HepG2 (cell line): Measurements from ENCODE around the gene EIF2AK2. TPM values are rescaled to one million over a fixed set of nuclear protein-coding genes. Genes with fewer than 3 reads are reported as not detected.

Source experiments
- AGO2 ChIP-seq: fragments of 200-400 bp; formaldehyde crosslinking; optimal IDR thresholded peaks from 2 replicates; pipeline ENCODE3; 2017; ENCODE audit warnings: mild to moderate bottlenecking, low read depth, low read length, moderate library complexity
- BATF2 ChIP-seq: sonication (generic); formaldehyde crosslinking; IDR thresholded peaks from 2 replicates; pipeline ENCODE4 v1.8.0; 2022; ENCODE audit warnings: mild to moderate bottlenecking, missing genetic modification reagents, moderate library complexity
- CCDC6 ChIP-seq: sonication (generic); formaldehyde crosslinking; IDR thresholded peaks from 2 replicates; pipeline ENCODE4 v1.8.1; 2022; ENCODE audit warnings: mild to moderate bottlenecking, missing genetic modification reagents, moderate library complexity
- MLX ChIP-seq: IDR thresholded peaks from 2 replicates; pipeline ENCODE4 v1.6.1; 2016
- THAP9 ChIP-seq: sonication (generic); formaldehyde crosslinking; IDR thresholded peaks from 2 replicates; pipeline ENCODE4; 2020; ENCODE audit warnings: missing genetic modification reagents, mild to moderate bottlenecking, borderline replicate concordance
- ZMYM2 ChIP-seq: sonication (generic); formaldehyde crosslinking; IDR thresholded peaks from 2 replicates; pipeline ENCODE4 v1.8.0; 2022; ENCODE audit warnings: mild to moderate bottlenecking, missing genetic modification reagents
- ZNF101 ChIP-seq: sonication (generic); formaldehyde crosslinking; IDR thresholded peaks from 2 replicates; pipeline ENCODE4 v1.4.0; 2020; ENCODE audit warnings: mild to moderate bottlenecking, low read depth, missing genetic modification reagents, borderline replicate concordance
- ZNF367 ChIP-seq: sonication (generic); formaldehyde crosslinking; IDR thresholded peaks from 2 replicates; pipeline ENCODE4 v1.4.0; 2020; ENCODE audit warnings: missing genetic modification reagents, borderline replicate concordance
- ZNF672 ChIP-seq: sonication (generic); formaldehyde crosslinking; IDR thresholded peaks from 2 replicates; pipeline ENCODE4 v1.8.1; 2022; ENCODE audit warnings: missing genetic modification reagents
- ZSCAN25 ChIP-seq: sonication (generic); formaldehyde crosslinking; IDR thresholded peaks from 2 replicates; pipeline ENCODE4 v1.8.0; 2022; ENCODE audit warnings: mild to moderate bottlenecking, missing genetic modification reagents
- polyA plus RNA-seq, 8 experiments: library from polyadenylated mRNA; depleted of rRNA in 3 of 8; stranded (reverse) in 7 of 8; unstranded in 1 of 8; fragments of >200 nt; fragmentation: Illumina TruSeq in 4 of 8; extraction: Trizol in 4 of 8; gene quantifications; 2 replicates each; pipeline versions ENCODE4 v1.2.1 to v1.2.3, GENCODE V29; 2011 to 2016; ENCODE audit warnings: low read depth in 4 of 8, missing spikeins in 1 of 8, mixed read lengths in 1 of 8; ENCODE audit not compliant: insufficient read depth in 1 of 8
- total RNA-seq, 5 experiments: library from RNA; depleted of rRNA; stranded (reverse); fragments of >200 nt; fragmentation: Illumina TruSeq; extraction: Trizol; gene quantifications; 2 replicates each; pipeline ENCODE4 v1.2.3, GENCODE V29; 2016; ENCODE audit warnings: low read depth in 1 of 5
- TF ChIP-seq, protein P1 (sequence below): sonication (generic); formaldehyde crosslinking; IDR thresholded peaks from 2 replicates; pipeline ENCODE4 v1.5.0; 2020; ENCODE audit warnings: mild to moderate bottlenecking, missing genetic modification reagents
- TF ChIP-seq, protein P2 (sequence below): sonication (generic); formaldehyde crosslinking; conservative IDR thresholded peaks from 2 replicates; pipeline ENCODE4 v1.4.0; 2020; ENCODE audit warnings: missing genetic modification reagents
- TF ChIP-seq, protein P3 (sequence below): sonication (generic); formaldehyde crosslinking; IDR thresholded peaks from 2 replicates; pipeline ENCODE4 v1.4.0; 2020; ENCODE audit warnings: missing genetic modification reagents, borderline replicate concordance

The EIF2AK2 gene
- total and polyA plus RNA-seq, 2 of the 13 experiments (the other 11 are each of a cell fraction or from before 2014, with no cell fraction given), result 10.2 to 26.1 TPM

- TF ChIP-seq BATF2, result peak; percentile 31; the same call in 1 of the 2 replicates
- TF ChIP-seq ZNF672, result peak; percentile 78; the same call in 1 of the 2 replicates
- TF ChIP-seq, protein P1, sequence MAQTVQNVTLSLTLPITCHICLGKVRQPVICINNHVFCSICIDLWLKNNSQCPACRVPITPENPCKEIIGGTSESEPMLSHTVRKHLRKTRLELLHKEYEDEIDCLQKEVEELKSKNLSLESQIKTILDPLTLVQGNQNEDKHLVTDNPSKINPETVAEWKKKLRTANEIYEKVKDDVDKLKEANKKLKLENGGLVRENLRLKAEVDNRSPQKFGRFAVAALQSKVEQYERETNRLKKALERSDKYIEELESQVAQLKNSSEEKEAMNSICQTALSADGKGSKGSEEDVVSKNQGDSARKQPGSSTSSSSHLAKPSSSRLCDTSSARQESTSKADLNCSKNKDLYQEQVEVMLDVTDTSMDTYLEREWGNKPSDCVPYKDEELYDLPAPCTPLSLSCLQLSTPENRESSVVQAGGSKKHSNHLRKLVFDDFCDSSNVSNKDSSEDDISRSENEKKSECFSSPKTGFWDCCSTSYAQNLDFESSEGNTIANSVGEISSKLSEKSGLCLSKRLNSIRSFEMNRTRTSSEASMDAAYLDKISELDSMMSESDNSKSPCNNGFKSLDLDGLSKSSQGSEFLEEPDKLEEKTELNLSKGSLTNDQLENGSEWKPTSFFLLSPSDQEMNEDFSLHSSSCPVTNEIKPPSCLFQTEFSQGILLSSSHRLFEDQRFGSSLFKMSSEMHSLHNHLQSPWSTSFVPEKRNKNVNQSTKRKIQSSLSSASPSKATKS (CRISPR knock-in tag), result no peak
- TF ChIP-seq ZNF101 (CRISPR knock-in tag), result no peak
- TF ChIP-seq ZSCAN25 (CRISPR knock-in tag), result peak; percentile 92
- TF ChIP-seq MLX (CRISPR knock-in tag), result peak; percentile 48
- TF ChIP-seq, protein P2, sequence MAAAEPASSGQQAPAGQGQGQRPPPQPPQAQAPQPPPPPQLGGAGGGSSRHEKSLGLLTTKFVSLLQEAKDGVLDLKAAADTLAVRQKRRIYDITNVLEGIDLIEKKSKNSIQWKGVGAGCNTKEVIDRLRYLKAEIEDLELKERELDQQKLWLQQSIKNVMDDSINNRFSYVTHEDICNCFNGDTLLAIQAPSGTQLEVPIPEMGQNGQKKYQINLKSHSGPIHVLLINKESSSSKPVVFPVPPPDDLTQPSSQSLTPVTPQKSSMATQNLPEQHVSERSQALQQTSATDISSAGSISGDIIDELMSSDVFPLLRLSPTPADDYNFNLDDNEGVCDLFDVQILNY (CRISPR knock-in tag), result no peak
- peak; percentile 76; the same call in 1 of the 2 replicates for TF ChIP-seq ZMYM2 (CRISPR knock-in tag)
- peak; percentile 79 for TF ChIP-seq THAP9
- no peak for TF ChIP-seq ZNF367 (CRISPR knock-in tag)
- TF ChIP-seq, protein P3, sequence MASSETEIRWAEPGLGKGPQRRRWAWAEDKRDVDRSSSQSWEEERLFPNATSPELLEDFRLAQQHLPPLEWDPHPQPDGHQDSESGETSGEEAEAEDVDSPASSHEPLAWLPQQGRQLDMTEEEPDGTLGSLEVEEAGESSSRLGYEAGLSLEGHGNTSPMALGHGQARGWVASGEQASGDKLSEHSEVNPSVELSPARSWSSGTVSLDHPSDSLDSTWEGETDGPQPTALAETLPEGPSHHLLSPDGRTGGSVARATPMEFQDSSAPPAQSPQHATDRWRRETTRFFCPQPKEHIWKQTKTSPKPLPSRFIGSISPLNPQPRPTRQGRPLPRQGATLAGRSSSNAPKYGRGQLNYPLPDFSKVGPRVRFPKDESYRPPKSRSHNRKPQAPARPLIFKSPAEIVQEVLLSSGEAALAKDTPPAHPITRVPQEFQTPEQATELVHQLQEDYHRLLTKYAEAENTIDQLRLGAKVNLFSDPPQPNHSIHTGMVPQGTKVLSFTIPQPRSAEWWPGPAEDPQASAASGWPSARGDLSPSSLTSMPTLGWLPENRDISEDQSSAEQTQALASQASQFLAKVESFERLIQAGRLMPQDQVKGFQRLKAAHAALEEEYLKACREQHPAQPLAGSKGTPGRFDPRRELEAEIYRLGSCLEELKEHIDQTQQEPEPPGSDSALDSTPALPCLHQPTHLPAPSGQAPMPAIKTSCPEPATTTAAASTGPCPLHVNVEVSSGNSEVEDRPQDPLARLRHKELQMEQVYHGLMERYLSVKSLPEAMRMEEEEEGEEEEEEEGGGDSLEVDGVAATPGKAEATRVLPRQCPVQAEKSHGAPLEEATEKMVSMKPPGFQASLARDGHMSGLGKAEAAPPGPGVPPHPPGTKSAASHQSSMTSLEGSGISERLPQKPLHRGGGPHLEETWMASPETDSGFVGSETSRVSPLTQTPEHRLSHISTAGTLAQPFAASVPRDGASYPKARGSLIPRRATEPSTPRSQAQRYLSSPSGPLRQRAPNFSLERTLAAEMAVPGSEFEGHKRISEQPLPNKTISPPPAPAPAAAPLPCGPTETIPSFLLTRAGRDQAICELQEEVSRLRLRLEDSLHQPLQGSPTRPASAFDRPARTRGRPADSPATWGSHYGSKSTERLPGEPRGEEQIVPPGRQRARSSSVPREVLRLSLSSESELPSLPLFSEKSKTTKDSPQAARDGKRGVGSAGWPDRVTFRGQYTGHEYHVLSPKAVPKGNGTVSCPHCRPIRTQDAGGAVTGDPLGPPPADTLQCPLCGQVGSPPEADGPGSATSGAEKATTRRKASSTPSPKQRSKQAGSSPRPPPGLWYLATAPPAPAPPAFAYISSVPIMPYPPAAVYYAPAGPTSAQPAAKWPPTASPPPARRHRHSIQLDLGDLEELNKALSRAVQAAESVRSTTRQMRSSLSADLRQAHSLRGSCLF (CRISPR knock-in tag), result no peak
- peak; percentile 82 for TF ChIP-seq AGO2
- peak; percentile 34; the same call in 1 of the 2 replicates for TF ChIP-seq CCDC6 (CRISPR knock-in tag)
Measured at GRCh38 chr2:37083873-37084794, 72.6 kb downstream of the EIF2AK2 start, which contains the start of the genes GPATCH11 and HEATR5B (continued).
